ENCODE data around the gene ADIG.

- TF ChIP-seq CTCF (IDR thresholded peaks at IDR 0.05) (no peak), POLR2A (IDR thresholded peaks at IDR 0.05) (no peak), POLR2AphosphoS5 (IDR thresholded peaks at IDR 0.05) (no peak)
Observed at GRCh38 chr20:38548356-38549083, 32.5 kb upstream of the ADIG start.

Measured in suprapubic skin (tissue), 4 donors.